Epithelial cell of prostate (primary cell): ENCODE results near the gene SPATA32.
A peak's percentile ranks its signal among the peaks of the same experiment; 100 is the strongest.

Experiments used
- DNase-seq: peaks from one replicate; pipeline ENCODE4 v3.0.0-alpha.2; 2011; ENCODE audit warnings: low read depth, low spot score
- H3K27ac ChIP-seq: fragments of 450-650 bp; 2 replicates; pipeline ENCODE4 v1.5.1; 2017; ENCODE audit warnings: mild to moderate bottlenecking

SPATA32 gene

DNA sequence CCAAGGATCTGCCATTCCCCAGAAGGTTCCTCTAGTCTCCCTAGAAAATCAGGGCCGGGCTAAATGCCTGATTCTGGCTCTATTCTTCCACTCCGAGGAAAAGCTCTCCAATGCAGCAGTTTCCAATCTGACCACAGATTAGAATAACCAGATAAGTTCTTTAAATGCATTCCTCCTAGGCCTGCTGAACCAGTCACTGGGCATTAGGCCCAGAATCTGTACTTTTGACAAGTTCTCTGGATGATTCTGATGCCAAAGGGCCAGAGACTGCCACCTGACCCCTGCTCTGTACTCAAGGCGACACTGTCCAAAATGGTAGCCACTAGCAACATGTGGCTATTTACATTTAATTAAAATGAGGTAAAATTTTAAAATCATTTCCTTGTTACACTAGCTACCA, 32.6 kb upstream of the SPATA32 start:
- H3K27ac ChIP-seq = peak overlapping the region; percentile 21
- DNase-seq = no peak

DNA sequence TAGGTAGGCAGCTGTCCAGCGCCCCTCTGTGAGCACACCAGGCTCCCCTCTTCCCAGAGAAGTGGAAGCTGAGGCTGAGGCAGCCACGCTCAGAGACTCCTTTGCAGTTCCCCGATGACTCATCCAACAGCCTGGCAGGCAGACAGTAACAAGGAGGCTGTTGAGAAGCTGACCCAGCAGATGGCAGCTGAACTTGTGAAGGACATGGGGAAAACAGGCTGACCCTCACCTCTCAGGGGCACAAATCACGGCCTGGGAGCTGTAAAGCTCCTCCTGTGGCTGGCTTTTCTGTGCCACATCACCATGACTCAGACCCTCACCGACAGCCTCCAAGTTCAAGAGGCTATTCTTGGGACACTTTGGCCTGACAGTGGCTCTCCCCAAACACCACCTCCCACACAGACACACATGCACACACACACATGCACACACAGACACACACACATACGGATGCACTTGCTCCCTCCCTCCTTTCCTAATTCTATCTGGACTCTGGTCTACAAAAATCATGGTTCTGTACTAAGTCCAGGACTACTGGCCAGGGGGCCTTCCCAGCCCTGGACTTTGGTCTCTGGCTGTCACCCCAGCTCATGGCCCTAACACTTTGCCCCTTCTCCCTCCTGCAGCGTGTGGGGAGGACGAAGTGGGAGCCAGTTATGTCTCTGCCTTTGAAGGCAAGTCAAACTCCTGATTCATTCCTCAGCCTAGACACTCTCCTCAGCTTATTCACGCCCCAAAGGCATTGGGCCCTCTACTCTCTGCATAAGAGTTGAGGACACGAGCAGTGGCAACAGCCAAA, 31.7 kb upstream of the SPATA32 start:
- H3K27ac ChIP-seq = peak overlapping the region; percentile 21
- no peak for DNase-seq

DNA sequence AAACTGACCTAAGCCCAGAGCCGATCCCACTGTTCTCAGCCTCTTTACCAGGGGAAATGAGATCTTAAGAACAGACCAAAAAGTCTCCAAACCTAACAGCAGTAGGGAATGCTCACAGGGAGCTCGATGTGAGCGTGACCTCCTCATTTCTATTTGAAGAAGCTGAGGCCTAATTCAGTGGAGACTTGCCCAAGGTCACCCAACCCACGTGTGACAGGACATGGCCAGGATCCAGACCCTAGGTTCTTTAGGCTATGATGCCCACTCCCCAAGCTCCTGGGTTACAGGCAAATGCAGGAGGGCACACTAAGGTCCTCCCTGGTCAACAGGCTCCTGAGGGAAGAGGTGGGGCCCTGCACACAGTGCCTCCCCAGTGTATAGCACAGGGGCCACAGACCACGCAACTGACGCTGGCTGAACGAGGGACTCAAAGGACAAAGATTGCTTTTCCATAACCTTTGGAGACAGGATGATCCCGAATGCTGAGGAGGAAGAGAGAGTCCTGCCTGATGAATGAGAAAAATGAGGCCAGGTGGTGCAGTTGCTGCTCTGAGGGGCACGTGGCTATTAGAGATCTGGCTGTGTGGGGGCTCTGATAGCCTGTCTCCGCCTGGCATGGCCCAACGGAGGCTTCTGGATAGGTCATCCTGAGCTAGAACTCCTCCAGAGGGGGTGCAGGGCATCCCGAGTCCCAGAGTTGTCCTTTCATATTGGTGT, 31.0 kb upstream of the SPATA32 start:
- H3K27ac ChIP-seq = no peak overlapping the region
- DNase-seq = no peak

DNA sequence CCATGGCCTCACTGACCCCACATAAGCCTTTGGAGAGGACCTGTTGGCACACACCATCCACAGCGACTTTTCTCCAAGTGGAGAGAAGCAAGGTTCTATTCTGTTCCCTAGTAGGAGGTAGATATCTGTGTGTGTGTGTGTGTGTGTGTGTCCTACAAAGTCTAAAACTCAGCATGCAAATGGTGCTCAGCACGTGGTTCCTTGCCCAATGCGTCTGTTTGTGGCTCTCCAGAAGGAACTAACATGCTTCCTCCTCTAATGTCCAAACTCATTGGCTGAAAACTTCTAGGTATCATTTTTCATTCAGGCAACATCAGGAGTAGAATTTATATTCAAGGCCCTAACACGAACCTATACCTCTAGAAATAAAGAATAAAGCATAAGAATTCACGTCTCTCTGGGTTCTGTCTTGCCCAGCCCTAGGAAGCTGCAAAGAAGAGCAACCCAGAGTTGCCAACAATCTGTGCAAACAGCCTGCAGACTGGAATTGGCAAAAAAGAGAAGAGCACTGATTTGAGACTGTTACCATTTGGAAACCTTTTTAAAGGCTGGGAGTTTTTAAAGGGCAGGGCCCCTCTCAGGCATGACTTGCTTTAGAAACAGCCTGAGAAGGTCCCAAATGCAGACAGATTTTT, 29.4 kb upstream of the SPATA32 start:
- H3K27ac ChIP-seq = no peak overlapping the region
- DNase-seq = no peak

DNA sequence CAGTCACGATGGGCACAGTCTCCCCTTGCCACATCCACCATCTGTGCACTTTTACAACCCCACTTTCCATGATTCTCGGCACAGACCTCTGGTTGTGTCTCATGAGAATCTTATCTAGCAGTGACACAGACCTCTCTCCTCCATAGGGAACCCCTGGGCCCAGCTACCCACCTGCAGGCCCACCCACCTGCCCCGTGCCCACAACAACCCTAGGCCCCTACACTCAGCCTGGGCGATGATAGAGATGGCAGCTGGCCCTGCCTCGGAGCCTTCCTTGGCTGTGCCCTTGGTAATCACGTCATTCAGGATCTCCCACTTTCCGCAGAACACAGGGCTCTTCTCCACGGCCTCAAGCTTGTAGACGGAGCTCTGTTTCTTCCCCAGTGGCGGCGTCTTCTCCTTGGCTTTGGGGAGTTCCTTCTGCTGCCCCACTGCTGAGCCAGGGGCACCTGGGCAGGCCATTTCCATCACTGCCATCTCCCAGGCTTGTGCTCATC, 28.4 kb upstream of the SPATA32 start:
- H3K27ac ChIP-seq = no peak overlapping the region
- DNase-seq = no peak

DNA sequence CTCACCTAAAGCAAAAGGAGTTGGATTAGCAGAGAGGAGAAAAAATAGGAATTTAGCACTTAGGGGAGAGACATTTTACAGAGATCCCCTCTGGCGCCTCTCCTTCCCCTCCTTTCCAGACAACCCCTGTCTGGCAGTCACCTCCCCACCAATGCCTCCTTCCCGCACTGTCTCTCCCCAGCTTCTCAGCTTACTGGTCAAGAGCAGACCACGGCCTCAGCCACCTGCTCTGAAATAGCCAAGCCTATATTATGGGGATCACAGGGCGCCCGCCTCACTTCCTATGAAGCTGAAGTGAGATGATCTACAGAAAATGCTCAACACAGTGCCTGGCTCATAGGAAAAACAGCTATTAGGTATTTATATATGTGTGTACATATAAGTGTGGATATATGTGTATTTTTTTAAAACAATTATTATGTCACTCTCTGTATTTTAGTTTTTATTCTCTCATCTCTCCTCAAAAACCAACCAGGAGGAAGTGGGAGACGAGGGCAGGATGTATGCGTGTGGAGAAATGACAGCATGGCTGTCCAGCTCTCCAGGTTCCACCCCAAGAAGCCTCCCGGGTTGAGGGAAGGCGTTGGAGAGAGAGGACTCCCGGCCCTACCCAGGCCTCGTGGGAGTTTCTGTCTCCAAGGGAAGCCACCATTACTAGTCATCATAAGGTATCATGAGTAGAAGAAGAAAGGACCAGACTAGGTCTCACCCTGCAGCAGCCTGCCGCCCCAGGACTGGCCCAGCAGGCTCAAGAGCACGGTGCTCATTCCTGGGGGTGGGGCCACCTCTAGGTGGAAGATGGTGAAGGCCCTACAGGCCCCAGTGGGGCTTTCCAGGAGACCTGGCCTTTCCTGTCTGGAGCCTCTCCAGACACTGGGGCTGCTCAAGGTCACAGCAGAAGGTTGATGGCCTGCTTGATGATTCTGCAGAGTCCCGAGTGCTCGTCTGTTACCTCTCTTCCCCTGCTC, 27.7 kb upstream of the SPATA32 start:
- no peak overlapping the region for H3K27ac ChIP-seq

DNA sequence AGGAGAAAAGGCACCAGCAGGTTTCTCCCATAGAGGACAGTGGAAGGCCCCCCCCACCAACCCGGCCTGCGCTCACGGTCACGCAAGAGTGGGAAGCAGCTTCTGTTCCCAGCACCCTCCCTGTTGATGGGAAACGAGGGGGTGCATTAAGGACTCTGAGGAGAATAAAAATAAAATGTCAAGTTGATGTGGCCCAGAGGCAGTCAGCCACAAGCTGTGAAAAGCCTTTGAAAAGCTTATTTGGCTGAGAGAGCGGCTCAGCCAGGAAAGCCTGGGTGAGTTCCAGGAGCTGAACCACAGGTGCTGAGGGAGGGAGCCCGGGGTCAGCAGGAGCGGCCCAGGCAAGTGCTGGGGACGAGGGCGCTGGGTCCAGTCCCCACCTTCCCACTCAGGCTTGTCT, 26.9 kb upstream of the SPATA32 start:
- H3K27ac ChIP-seq = no peak overlapping the region
- DNase-seq = no peak

More for the DNA sequence above, 27.7 kb upstream of the SPATA32 start:
- no peak for DNase-seq

DNA sequence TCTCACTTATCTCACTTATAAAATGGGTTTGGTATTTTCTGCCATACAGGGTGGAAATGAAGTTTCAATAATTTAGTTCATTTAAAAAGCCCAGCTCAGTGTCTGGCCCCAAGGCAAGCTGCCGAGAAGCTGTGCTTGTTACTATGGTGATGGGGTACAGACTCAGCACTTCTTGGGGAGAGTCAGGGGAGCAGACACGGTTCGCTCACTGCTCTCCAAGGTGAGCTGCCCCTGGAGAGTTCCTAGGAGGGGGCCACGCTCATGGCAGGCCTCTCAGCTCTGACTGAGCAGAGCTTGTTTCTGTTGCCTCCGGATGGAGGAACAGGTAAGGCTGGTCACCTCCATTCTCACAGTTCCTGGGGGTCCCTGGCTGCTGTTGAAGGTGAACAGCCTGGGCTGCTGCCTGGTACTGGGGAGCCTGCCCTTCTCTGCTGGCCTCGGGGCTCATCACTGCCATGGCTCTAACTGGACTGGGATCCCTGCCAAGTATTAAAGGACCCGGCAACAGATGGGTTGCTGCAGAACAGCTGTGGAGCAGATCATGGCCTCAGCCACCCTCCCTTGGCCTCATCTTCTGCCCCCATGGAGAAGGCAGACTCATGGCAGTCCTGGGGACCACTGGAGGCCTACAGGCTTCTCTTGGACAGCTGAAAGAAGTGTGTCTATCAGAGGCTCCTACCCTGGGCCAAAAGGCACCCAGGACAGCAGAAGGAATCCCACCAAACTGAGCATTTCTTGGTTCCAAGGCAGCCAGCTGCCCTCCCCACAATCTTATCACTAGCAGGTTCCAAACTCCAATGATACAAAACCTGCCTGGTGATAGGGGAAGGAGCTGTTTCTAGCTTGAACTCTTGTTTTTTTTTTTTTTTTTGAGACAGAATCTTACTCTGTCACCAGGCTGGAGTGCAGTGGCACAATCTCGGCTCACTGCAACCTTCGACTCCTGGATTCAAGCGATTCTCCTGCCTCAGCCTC, 25.9 kb upstream of the SPATA32 start:
- no peak for DNase-seq
- H3K27ac ChIP-seq = no peak overlapping the region

DNA sequence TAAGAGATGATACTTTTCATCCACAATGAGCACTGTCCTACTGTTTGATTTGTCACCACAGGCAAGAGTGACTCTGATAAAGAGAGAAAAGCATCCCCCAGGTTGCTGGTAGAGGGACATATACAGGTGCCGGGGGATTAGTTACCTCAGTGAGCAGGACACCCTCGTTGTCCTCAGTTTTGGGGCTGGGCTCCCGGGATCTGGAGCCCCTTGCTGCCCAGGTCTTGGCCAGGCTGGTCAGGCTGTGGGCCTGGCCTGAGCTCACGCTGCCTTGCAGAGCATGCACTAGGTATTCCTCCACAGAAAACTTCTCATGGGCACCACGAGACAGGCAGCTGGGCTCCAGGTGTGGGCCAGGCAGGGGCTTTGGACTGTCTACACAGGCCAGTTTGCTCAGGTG, 24.4 kb upstream of the SPATA32 start:
- H3K27ac ChIP-seq = no peak overlapping the region
- DNase-seq = no peak

DNA sequence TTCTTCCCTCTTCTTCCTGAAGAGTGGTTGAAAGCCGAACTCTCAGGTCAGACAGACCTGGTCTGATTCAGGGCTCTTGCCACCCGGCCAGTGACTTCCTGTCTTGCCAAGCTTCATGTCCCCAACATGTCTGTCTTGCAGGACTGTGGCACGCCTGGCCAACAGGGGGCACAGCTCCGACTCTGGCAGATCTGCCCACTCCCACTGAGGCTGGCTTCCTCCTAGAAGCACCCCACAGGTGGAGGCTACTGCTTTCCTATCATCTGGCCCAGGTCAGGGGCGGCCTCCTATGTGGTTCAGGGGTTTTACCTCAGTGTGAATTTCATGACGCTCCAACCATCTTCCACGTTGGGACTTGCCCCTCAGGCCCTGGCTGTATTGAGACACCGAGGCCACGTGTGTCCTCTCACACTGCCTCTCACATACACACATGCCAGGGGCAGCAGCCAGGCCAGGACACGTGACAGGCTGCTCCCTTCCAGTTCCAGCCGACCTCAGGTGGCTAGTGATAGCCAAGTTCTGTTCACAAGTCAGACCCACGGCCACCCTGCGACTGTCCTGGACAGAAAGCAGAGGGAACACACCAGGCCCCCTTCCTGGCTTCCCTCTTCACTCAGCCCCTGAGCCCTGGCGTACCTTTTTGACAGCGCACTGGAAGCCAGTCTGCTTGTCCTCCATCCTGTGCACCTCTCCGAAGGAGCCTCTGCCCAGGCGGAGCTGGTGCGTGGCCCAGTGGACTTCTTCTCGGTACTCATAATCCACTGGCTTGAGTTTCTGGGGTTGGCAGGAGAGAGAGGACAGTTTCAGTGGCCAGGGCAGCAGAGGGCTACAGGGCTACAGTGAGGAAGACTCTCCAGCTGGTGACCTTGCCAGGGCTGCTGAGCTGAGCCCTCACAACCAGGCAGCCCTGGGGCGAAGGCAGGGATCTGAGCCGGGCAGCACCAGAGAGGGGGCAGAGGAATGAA, 22.6 kb upstream of the SPATA32 start:
- H3K27ac ChIP-seq = peak overlapping the region; percentile 14

DNA sequence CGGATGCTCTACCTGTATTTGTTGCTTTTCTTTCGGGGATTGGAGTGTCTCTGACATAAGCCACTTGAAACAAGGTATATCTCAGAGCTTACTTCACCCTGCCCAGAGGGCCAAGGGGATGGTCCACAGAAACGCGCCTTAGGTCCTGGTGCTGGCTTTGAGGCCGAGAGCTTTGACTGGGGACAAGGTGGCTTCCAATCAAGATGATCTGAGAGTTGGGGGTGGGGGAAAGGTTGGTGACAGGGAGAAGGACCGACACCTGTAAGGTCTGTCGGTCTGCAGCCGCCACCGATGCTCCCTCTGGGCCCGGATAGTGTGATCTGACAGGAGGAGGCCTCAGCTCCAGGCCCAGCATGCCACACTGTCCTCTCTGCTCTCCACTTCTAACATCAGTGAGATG, 21.8 kb upstream of the SPATA32 start:
- H3K27ac ChIP-seq = peak overlapping the region; percentile 14
- DNase-seq = no peak

More for the DNA sequence above, 22.6 kb upstream of the SPATA32 start:
- DNase-seq = no peak

DNA sequence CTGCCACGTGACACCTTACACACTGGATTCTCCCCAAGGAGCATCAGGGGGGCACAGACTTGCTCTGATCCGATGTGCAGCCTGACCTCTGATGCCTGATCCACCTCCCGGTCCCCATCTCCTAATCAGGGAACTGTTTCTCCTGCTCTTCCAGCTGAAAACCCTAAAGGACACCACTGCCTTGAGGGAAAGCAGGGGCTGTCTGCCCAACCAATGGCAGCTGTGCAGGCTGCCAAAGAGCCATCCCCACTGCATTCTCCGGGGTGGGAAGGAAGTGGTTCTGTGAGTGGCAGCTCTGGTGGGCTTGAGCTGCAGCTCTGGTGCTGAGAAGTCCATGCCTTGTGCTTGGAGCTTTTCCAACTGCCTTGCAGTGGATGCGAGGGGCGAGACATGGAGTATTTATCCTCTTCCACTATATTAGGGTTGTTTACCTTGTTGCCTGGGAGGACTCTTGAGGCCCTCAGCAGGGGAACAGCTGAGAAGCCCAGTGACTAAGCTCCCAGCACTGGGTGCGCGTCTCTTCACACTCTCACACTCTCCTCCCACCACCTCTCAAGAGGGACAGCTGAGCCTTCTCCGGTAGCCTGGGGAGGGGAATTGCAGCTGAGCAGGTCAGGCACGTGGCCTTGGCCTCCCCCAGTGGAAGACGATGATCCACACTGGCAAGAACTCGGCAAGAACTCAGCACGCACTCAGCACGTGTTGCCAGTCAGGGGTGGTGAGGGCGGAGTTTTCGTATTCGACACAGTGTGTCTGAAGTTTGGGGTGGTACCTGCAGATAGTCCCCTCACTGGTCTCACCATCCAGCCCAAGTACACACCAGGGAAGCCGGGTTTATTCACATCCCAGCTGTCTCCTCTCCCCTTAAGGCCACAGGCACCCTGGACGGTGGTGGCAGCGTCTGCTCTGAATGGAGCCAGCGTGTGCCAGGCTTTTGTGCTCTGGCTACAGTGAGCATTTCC, 21.1 kb upstream of the SPATA32 start:
- no peak overlapping the region for H3K27ac ChIP-seq
- DNase-seq = no peak

DNA sequence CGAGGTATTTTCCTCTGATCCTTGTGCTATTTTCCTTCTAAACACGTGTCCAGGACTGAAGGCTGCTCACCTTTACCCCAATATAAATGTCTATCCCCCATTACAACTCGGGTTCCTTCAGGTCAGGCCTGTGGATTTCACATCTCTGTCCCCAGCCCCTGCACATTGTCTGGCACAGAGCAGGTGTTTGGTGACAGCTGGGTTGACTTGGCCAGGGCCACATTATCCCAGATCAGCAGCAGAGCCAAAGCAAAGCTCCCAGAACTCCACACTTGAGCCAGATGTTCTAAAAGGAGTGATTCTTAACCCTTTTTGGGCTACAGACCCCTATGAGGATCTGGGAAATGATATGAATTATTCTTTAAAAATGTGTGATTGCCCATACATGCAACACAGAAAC, 18.0 kb upstream of the SPATA32 start:
- no peak for DNase-seq
- H3K27ac ChIP-seq = no peak overlapping the region

DNA sequence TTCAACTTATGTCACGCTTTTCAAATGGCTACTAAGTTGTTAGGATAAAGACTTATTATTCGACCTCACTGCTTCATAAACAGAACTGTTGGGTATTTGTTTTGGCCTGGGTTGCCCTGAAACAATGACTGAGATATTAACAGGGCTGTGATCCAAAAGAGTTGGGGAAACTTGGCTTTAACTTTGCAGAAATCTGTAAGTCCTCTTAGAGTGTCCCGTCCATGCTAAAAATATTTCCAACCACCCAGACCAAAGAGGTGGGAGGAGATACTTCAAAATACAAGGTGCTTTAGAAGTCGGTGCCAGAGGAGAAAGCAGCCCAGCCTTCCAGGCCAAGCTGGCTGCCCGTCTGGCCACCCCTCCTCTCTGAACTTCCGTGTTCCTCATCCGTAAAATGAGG, 16.1 kb upstream of the SPATA32 start:
- DNase-seq = no peak
- H3K27ac ChIP-seq = no peak overlapping the region

DNA sequence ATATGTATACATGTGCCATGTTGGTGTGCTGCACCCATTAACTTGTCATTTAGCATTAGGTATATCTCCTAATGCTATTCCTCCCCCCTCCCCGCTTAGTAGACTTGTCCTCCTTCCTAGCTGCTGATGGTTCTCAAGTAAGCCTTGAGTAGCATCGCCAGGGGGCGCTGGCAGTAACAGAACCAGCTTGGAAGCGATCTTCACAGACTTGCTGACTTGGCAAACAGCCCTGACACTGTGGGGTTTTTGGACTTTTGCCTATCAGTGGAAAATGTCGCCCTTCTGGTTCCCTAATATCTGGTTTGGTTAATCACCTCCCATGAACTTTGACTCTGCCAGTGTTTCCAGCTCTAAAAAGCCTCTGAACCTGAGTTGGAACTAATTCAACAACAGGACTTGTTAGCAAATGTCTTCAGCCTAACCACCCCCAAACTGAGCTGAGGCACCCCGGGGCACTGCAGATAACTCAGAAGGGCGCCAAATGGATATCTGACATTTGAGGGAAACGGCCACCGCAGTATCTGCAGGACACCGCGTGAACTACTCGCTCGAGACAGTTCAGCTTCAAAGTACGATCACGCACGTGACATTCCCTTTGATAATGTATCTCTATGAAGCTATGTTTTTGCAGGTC, 15.4 kb upstream of the SPATA32 start:
- H3K27ac ChIP-seq = no peak overlapping the region
- DNase-seq = peak; percentile 59

DNA sequence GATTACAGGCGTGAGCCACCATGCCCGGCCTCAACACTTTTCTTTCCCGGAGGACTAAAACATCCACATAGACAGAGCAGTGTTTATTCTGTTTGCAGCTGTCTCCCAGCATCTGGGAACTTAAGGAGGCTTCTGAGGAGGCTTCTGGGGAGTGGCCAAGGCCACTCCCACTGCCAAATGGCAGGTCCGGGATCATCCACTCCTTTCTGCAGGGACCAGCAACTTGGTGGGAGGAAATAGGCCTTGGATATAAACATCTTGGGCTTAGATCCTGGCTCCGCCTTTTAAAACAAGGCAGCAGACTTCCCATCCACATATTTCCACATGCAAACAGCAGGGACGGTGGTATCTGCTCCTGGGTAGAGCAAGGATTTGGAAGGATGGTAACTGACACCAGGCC, 14.1 kb upstream of the SPATA32 start:
- DNase-seq = no peak
- no peak overlapping the region for H3K27ac ChIP-seq
